Lung (tissue), 12 donors: ENCODE measurements around the gene NPSR1. TPM values are rescaled to one million over a fixed set of nuclear protein-coding genes. Genes with fewer than 3 reads are reported as not detected.
A peak's percentile ranks its signal among the peaks of the same experiment; 100 is the strongest.

Source experiments
- ATAC-seq: fragments of 200-7000 bp; cut with Tn5 transposase; one replicate; pipeline ENCODE4 v1.9.1; 2020; ENCODE audit warnings: moderate number of reproducible peaks; ENCODE audit not compliant: insufficient read depth, low FRiP score
- DNase-seq, 3 donors: peaks; one replicate each; pipeline ENCODE4 v3.0.0-alpha.2; 2013 to 2017
- H3K27ac ChIP-seq, 2 donors: one replicate each; pipeline ENCODE4 v1.5.1; 2013; ENCODE audit warnings: mild to moderate bottlenecking in 2 of 2, moderate library complexity in 2 of 2, control low read depth in 1 of 2, inconsistent platforms in 1 of 2, low read depth in 1 of 2, low read length in 1 of 2
- H3K27me3 ChIP-seq, 3 donors: one replicate each; pipeline ENCODE4 v1.5.1; 2013; ENCODE audit warnings: low read length in 2 of 3; ENCODE audit not compliant: control insufficient read depth in 3 of 3, insufficient read depth in 3 of 3
- H3K36me3 ChIP-seq, 4 donors: one replicate each; pipeline ENCODE4 v1.5.1; 2013; ENCODE audit warnings: low read length in 4 of 4, mild to moderate bottlenecking in 1 of 4, moderate library complexity in 1 of 4; ENCODE audit not compliant: control insufficient read depth in 4 of 4, insufficient read depth in 4 of 4
- H3K4me1 ChIP-seq, 5 donors: one replicate each; pipeline ENCODE4 v1.5.1; 2013; ENCODE audit warnings: low read length in 5 of 5, mild to moderate bottlenecking in 2 of 5, moderate library complexity in 1 of 5; ENCODE audit not compliant: control insufficient read depth in 5 of 5, insufficient read depth in 5 of 5
- H3K4me3 ChIP-seq: one replicate; pipeline ENCODE4 v1.5.1; 2013; ENCODE audit warnings: mild to moderate bottlenecking, control low read depth, moderate library complexity
- H3K9ac ChIP-seq, 2 donors: one replicate each; pipeline ENCODE4 v1.5.1; 2013; ENCODE audit warnings: low read length in 2 of 2, control low read depth in 1 of 2; ENCODE audit not compliant: insufficient read depth in 1 of 2
- H3K9me3 ChIP-seq, 4 donors: one replicate each; pipeline ENCODE4 v1.5.1; 2013; ENCODE audit warnings: low read length in 3 of 4, mild to moderate bottlenecking in 1 of 4, moderate library complexity in 1 of 4; ENCODE audit not compliant: control insufficient read depth in 4 of 4, insufficient read depth in 3 of 4
- WGBS, 2 donors: extraction: QIAGEN DNeasy Blood & Tissue Kit; methylation state at CpG; one replicate each; pipeline ENCODE4 v1.1.7; 2013; 5-methylcytosine and 5-hydroxymethylcytosine counted together
- polyA plus RNA-seq, 2 donors: library from polyadenylated mRNA; stranded (reverse); fragments of 200-250 nt; gene quantifications; one replicate each; pipeline ENCODE4 v1.2.1, GENCODE V29; 2013
- total RNA-seq, 2 donors: library from RNA; depleted of rRNA in 1 of 2; stranded (reverse); fragments of >200 nt in 1 of 2; gene quantifications; one replicate each; pipeline ENCODE4 v1.2.1, GENCODE V29; 2014 to 2021
- TF ChIP-seq, protein P1 (sequence below): IDR thresholded peaks from 2 replicates; pipeline ENCODE4 v1.5.1; 2012; ENCODE audit warnings: mild to moderate bottlenecking; ENCODE audit errors: control extremely low read depth, extremely low read depth
- donor health status: control.
- donor health status: control.
- donor health status: Bipolar disorder and iron deficiency.
- donor health status: healthy.
- donor health status: DM: yes; HTN: yes; CAD: no.

The NPSR1 gene
- total and polyA plus RNA-seq, 4 donors = not detected

DNA sequence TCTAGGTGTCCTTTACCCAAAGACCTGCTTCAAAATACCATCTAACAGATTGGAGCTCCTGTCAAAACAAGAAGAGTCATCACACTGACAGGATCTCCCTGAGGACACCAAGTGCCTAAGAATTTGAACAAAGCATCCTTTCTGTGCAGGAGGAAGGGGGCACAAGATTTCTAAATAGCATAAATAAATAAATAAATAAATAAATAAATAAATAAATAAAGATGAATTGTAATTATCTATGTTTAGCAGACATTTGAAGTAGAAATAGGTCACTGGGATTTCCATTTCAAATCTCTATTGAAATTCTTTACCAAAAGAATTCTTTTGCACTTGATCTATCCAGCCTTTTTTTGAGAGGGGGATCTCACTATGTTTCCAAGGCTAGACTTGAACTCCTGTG lies 65.3 kb downstream of the NPSR1 start:
- DNase-seq = no peak
- Histone ChIP-seq H3K9me3 (no peaks in the 10 kb centered on the region), H3K27ac (no peak overlapping the region), H3K27me3 (no peaks in the 10 kb centered on the region), H3K9ac (no peak overlapping the region), H3K4me1 (peaks cover 0 to 12% (median 0%) of the 10 kb centered on the region in 5 donors), H3K4me3 (no peak overlapping the region), H3K36me3 (no peaks in the 10 kb centered on the region)
- ATAC-seq = no peak
- TF ChIP-seq, protein P1, sequence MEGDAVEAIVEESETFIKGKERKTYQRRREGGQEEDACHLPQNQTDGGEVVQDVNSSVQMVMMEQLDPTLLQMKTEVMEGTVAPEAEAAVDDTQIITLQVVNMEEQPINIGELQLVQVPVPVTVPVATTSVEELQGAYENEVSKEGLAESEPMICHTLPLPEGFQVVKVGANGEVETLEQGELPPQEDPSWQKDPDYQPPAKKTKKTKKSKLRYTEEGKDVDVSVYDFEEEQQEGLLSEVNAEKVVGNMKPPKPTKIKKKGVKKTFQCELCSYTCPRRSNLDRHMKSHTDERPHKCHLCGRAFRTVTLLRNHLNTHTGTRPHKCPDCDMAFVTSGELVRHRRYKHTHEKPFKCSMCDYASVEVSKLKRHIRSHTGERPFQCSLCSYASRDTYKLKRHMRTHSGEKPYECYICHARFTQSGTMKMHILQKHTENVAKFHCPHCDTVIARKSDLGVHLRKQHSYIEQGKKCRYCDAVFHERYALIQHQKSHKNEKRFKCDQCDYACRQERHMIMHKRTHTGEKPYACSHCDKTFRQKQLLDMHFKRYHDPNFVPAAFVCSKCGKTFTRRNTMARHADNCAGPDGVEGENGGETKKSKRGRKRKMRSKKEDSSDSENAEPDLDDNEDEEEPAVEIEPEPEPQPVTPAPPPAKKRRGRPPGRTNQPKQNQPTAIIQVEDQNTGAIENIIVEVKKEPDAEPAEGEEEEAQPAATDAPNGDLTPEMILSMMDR = no peak

DNA sequence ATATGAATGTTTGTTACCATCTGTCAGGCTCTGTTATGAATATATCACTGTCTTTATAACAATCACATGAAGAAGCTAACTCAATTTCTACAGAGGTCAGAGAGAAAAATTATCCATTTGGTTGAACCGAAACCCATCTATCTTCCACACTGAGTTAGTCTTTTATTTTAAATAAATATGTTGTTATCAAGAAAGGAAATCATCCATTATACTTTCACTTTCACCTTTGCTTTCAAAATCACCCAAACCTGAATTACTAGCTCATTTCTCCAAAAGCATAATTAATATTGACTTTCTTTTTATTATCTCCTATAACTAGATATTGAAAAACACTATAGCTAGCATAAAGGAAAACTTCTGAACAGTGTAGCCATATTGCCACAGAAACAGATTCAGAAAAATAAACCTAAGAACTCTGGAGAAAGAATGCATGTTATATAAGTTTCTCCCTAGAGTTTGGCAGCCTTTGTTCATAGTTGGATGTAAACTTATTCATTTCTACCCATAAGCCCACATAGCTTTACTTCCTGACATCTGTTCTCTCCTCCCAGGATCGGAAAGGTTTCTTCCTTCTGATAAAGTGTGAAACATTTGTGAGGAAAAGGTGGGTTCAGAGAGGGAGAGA lies 66.0 kb downstream of the NPSR1 start:
- H3K9ac ChIP-seq = no peak overlapping the region
- no peaks in the 10 kb centered on the region for H3K27me3 ChIP-seq
- no peak for ATAC-seq
- no peak overlapping the region for H3K27ac ChIP-seq
- H3K4me3 ChIP-seq = no peak overlapping the region
- H3K36me3 ChIP-seq = no peaks in the 10 kb centered on the region
- TF ChIP-seq, protein P1 = no peak
- DNase-seq = peak in 1 of 3 donors; percentile 8
- H3K4me1 ChIP-seq = peaks cover 0 to 12% (median 0%) of the 10 kb centered on the region in 5 donors
- H3K9me3 ChIP-seq = no peaks in the 10 kb centered on the region
- 46 to 50% methylated on average over 2 of the region's 2 CpGs for WGBS, 2 donors

DNA sequence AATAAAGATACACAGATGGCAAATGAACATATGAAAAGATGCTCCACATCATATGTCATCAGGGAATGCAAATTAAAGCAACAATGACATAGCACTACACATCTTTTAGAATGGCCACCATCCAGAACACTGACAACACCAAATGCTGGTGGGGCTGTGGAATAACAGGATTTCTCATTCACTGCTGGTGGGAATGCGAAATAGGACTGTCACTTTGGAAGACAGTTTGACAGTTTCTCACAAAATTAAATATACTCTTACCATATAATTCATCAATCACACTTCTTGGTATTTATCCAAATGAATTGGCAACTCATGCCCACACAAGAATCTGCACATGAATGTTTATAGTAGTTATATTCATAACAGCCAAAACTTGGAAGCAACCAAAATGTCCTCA lies 68.2 kb downstream of the NPSR1 start:
- TF ChIP-seq, protein P1 = no peak
- H3K27ac ChIP-seq = no peak overlapping the region
- H3K36me3 ChIP-seq = no peaks in the 10 kb centered on the region
- no peak overlapping the region for H3K4me3 ChIP-seq
- ATAC-seq = no peak
- no peaks in the 10 kb centered on the region for H3K9me3 ChIP-seq
- H3K4me1 ChIP-seq = peaks cover 0 to 10% (median 0%) of the 10 kb centered on the region in 5 donors
- WGBS, 2 donors = 89 to 93% methylated on average over 1 of the region's 1 CpG
- H3K9ac ChIP-seq = no peak overlapping the region
- no peaks in the 10 kb centered on the region for H3K27me3 ChIP-seq
- no peak for DNase-seq
